Activated CD8-positive, alpha-beta memory T cell treated with anti-CD3 and anti-CD28 coated beads, Interleukin-2, amount 50 U/mL, for 1 hour (primary cell): ENCODE measurements around the gene MIP.
"Not testable (repeated sequence)": the region's sequence is repeated elsewhere in the genome, so short reads cannot be mapped to it uniquely, and the experiment has no call there.

ENCODE experiments used
- DNase-seq: peaks from one replicate; pipeline ENCODE4 v3.0.0-alpha.2; 2020; ENCODE audit errors: extremely low read depth

Gene MIP

DNA sequence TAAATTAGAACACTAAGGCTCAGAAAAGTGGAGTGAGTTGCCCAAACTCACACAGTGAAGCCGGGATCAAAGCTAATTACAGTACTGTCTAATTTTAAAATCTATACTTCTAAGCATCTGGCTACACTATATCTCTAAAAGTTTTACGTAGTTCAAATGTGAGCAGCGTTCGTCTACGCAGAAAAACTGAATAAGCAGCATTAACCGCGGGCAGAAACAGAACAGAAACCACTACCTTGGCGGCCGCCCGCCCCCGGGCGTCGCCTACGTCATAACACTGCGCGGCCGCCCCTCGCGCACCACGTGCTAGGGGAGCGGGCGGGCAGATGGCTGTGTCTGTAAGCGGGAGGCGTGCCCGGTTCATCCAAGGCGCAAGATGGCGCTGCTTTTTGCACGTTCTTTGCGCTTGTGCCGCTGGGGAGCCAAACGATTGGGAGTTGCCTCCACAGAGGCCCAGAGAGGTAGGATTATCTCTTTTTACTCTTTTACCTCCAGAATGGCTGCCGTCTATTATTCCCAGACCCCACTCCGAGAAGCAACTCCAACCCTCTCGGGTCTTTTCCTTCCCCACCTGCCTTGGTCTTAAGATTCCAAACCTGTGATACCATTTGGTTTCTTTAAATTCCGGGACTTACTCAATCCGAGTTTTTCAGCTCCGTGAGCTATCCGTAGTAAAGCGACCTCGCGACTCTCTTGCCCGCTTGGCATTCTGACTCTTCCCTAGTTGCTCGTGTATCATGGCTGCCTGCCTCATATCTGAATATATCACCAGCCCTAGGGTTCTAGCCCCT, 14.0 kb upstream of the MIP start, which contains the start of gene SPRYD4:
Gene SPRYD4, plus strand, starts transcription at position 363 of the 791 bp plus-strand sequence. Its CDS starts 14 bp downstream, at position 377.
- peak; percentile 85 for DNase-seq

GRCh38 chr12:56462565-56462964, 8.1 kb upstream of the MIP start:
- DNase-seq, result no peak

- no peak for DNase-seq
Measured at GRCh38 chr12:56461235-56462159, 7.0 kb upstream of the MIP start.

DNA sequence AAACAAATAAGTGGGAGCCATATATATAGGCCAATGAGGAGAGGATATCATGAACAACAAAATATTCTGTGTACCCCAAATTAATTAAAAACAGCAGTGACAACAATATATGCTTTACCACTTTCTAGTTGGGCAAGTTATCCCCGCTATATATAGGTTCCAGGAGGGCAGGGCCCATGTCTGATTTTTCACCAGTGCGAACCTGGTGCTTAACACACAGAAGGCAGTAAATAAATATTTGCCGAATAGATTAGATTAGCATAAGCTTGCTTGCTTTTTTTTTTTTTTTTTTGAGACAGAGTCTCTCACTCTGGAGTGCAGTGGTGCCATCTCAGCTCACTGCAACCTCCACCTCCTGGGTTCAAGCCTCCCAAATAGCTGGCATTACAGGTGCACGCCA, 3.4 kb upstream of the MIP start:
- no peak for DNase-seq

DNA sequence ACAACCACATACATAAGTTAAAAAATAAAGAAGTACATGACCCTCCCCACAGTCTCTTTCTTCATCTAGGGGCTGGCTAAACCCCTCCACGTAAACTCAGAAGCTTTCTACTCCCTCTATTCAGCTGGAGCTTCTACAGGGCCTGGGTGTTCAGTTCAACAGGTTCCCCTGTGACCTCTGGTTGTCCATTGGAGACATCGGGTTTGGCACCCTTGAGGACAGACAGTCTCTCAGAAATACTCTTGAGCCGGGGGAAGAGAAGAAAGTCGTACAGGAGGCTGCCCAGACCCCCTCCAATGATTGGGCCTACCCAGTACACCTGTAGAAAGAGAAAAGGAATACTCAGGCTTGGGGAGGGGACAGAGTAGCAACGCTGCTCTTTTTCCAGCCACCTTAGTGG, 3.3 kb downstream of the MIP start:
- DNase-seq, result no peak

DNA sequence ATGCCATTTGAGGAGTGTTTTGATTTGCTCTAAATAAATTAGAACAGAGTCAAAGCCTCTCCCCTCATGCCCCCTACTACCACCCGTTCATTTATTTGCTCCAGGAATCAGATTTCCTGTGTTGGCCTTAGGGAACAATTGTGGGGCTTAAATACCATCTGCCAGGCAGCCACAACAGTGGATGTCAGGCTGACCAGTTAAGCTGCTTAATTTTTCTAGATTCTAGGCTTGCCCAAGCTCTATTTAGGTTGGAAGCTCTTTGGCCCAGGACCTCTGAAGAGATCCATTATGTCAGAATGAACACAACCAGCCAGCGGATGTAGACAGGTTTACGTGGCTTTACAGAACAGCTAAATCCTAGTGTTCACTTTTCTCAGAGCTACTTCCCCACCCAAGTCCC, 4.2 kb downstream of the MIP start:
- DNase-seq, result no peak

GRCh38 chr12:56449622-56449984, 4.9 kb downstream of the MIP start:
- DNase-seq, result no peak

DNA sequence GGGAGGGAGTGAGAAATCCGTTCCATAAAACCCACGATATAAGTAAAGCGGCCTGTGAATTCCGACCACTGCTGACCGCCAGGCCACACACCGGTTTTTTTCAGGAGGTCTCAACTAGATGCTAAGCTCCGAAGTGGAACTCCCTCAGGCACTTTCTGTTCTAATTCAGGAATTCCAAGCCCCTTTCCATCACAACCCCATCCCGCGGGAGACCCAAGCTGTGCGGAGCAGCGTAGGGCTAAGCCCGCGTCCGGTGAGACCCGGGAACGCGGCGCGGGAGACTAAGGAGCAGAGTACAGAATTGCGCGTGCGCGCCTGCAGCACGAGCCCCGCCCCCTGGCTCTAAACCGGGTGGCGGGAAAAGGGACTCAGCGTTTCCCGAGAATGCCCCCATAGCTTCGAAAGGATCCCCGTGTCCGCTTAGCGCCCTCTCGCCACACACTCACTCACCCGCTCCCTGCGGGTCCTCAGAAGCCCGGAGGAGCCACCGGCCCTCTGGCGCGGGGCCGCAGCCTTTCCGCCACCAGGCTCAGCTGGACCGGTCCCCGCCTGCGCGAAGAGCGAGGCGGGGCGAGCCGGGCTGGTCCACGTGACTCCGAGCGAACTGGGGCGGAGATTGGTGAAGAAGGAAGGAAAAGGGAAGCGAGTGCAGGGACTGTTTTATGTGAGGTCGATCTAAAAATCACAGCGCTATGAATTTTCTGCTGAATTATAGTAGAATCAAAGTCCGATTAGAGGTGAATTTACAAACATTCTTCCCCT, 5.4 kb downstream of the MIP start, which contains the start of gene TIMELESS:
Gene TIMELESS, minus strand, starts transcription at position 567 of the 762 bp plus-strand sequence. CDS start 15,256 bp downstream, outside the sequence.
- DNase-seq, result peak; percentile 56

GRCh38 chr12:56443208-56443607, 11.2 kb downstream of the MIP start:
- not testable (repeated sequence) for DNase-seq

GRCh38 chr12:56437430-56438176, 16.9 kb downstream of the MIP start:
- no peak for DNase-seq

- DNase-seq, result no peak
Measured at GRCh38 chr12:56434828-56435227, 19.6 kb downstream of the MIP start.

- DNase-seq, result no peak
Measured at GRCh38 chr12:56431850-56432249, 22.6 kb downstream of the MIP start.

DNA sequence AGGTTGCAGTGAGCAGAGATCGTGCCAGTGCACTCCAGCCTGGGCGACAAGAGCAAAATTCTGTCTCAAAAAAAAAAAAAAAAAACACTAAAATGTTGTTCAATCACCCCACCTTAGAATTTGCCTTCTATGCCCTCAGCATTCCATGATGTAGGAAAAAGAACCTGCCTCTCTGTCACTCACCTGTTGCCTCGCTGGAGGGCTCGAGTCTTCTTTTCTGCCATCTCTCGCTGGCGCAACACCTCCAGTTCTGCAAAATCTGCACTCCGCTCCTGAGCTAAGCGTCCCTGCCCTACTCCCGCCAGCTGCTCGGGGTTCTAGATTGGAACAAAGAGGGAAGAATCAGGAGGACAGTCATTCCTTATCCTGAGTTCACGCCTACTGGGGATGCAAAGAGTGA, 23.2 kb downstream of the MIP start:
- no peak for DNase-seq

DNA sequence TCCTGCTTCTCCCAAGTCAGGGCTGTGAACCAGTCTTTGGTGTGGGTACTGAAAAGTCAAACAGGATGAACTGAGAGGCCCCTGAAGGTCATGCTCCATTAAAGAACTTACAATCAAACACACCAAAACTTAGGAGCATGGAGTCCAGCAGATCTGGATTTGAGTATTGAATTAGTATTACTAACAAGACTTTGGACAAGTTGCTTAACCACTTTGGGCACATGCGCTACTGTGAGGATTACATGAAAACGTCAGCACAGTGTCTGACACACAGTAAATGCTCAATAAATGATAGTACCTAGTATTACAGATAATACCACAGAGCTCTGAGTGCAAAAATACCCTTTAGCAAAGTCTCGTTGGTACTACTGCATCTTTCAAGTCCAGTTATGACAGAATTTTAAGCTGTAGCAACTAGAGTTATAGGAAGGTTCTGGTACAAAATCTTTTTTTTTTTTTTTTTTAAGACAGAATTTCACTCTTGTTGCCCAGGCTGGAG, 28.5 kb downstream of the MIP start:
- DNase-seq, result no peak

DNA sequence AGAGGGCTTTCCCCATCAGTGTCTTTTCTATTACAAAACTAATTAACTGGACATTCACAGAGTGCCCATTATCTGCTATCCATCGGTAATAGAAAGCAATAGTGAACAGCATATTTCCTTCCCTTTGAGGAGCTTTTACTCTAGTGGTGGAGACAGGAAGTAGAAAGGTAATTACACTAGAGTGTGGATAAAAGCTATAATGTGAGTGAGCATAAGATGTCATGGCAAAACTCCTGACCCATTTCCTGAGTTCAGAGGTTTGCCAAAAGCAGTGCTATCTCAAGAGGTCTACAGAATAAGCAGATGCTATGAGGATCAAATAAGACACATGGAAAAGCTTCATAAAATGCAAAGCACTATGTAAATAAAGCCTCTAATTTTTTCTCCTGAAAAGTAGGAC, 29.3 kb downstream of the MIP start:
- no peak for DNase-seq

DNA sequence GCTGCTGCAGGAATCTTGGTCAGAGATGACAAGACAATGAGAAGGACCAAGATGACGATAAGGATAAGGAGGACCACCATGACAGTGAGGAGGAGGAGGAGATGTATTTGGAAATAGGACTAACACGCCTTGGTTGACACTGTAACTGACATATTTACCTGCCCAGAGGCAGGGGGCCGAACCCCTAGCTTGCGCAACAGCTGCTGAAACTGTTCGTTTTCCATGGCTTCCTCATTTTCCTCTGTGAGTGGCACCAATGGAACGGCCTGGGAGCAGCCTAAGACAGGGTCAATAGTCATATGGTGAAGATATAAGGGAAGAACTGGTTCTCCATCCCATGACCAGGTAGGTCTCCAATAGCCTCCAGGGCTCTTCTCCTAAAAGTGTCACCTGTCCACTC, 34.0 kb downstream of the MIP start:
- no peak for DNase-seq

DNA sequence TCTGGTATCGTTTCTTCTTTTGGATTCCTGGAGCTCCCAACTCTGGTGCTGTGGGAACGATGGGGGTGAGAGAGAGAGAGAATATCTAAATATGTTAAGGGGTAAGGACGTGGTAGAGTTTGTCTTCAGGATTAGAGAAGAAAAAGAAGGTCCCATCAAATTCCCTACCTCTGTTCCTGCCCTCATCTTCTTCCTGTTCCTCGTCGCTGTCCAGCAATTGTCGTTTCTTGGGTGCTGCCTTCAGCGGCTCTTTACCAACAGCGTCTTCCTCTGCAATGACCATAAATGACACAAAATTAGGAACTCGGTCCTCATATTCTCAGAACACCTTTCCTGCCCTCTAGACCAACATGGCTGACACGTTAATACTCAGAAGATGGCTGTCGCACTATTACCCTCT, 36.7 kb downstream of the MIP start:
- DNase-seq, result no peak

- no peak for DNase-seq
Measured at GRCh38 chr12:56414401-56414800, 40.1 kb downstream of the MIP start.

DNA sequence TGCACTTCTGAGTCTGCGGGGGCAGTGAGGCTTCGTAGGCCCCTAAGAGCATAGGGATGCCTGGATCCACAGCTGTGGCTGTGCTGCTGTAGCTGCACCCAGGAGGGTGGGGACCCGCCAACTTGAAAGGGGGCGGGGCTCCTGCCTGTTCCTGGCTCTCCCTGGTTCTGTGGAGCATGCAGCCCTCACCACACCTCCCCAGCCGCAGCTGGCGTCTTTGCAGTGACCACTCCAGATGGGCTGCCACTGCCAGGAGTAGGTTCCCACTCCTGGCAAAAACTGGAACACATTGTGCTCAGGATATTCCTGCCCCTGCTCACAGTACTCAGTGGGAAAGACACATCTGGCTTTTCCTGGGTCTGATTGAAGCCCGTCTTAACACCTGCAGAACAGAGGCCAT, 41.1 kb downstream of the MIP start:
- DNase-seq, result no peak

- no peak for DNase-seq
Measured at GRCh38 chr12:56411781-56412639, 42.4 kb downstream of the MIP start.
